ENCODE measurements around the gene COMMD10. TPM values are rescaled to one million over a fixed set of nuclear protein-coding genes. Genes with fewer than 3 reads are reported as not detected.

COMMD10 gene
- total RNA-seq, 1 donor from 2014 or later = 28.6 TPM

DNA sequence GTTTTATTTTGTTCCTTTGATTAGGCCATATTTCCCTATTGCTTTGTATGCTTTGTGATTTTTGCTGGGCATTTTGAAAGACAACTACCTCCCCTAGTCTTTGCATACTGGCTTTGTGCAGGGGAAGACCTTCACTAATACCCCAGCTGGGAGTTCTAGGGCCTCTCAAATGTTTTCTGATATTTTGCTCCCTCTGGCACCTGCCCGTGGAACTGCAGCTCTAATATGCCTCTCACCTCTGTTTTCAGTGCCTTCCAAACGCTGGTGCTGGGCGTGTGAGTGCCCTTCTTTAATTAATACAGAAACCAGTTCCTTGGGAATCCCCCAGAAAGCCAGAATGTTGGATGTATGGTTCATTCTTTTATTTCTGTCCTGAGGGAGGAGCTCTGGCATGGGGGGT is 204.5 kb downstream of the COMMD10 start:
- no peaks in the 10 kb centered on the region for H3K27me3 Mint-ChIP-seq
- peaks cover 14% of the 10 kb centered on the region for H3K36me3 Mint-ChIP-seq
- peaks cover 6% of the 10 kb centered on the region for H3K9me3 Mint-ChIP-seq
- H3K4me3 Mint-ChIP-seq = no peak overlapping the region
- H3K4me1 Mint-ChIP-seq (ENCODE audit: unreplicated experiment) = peaks cover 8% of the 10 kb centered on the region
- no peak for DNase-seq (ENCODE audit: extremely low spot score, unreplicated experiment)
- H3K27ac Mint-ChIP-seq = no peak overlapping the region
- TF ChIP-seq, protein P1, sequence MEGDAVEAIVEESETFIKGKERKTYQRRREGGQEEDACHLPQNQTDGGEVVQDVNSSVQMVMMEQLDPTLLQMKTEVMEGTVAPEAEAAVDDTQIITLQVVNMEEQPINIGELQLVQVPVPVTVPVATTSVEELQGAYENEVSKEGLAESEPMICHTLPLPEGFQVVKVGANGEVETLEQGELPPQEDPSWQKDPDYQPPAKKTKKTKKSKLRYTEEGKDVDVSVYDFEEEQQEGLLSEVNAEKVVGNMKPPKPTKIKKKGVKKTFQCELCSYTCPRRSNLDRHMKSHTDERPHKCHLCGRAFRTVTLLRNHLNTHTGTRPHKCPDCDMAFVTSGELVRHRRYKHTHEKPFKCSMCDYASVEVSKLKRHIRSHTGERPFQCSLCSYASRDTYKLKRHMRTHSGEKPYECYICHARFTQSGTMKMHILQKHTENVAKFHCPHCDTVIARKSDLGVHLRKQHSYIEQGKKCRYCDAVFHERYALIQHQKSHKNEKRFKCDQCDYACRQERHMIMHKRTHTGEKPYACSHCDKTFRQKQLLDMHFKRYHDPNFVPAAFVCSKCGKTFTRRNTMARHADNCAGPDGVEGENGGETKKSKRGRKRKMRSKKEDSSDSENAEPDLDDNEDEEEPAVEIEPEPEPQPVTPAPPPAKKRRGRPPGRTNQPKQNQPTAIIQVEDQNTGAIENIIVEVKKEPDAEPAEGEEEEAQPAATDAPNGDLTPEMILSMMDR (conservative IDR thresholded peaks at IDR 0.05) = no peak

- peak overlapping the region; percentile 14 for H3K27ac Mint-ChIP-seq
- H3K4me1 Mint-ChIP-seq (ENCODE audit: unreplicated experiment) = peaks cover 8% of the 10 kb centered on the region
- peaks cover 18% of the 10 kb centered on the region for H3K36me3 Mint-ChIP-seq
- H3K27me3 Mint-ChIP-seq = no peaks in the 10 kb centered on the region
- H3K9me3 Mint-ChIP-seq = peaks cover 9% of the 10 kb centered on the region
- TF ChIP-seq, protein P1 (conservative IDR thresholded peaks at IDR 0.05) = no peak
- no peak overlapping the region for H3K4me3 Mint-ChIP-seq
- DNase-seq (ENCODE audit: extremely low spot score, unreplicated experiment) = no peak
These were observed 206.4 kb downstream of the COMMD10 start for GRCh38 chr5:116291271-116291670.

DNA sequence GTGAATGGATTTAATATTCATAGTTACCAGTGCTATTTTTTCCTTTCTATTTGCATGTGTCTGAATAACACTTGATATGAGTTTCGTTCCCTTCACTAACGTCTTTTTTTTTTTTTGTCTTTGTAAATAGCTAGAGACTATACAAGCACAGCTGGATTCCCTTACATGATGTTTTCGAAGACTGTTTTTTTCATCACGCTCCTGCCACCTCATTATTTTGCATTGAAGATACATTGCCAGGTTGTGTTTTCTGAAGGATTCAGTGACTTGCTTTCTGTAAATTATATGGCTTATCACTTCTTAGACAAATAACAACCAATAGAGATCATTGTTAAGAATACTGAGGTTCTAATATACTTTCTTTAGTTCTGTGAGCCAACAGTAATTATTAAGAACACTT is 207.5 kb downstream of the COMMD10 start:
- Mint-ChIP-seq H3K4me3 (no peak overlapping the region), H3K27ac (no peak overlapping the region), H3K27me3 (no peaks in the 10 kb centered on the region), H3K4me1 (ENCODE audit: unreplicated experiment) (peaks cover 8% of the 10 kb centered on the region), H3K9me3 (peaks cover 14% of the 10 kb centered on the region), H3K36me3 (peaks cover 22% of the 10 kb centered on the region)
- TF ChIP-seq, protein P1 (conservative IDR thresholded peaks at IDR 0.05) = no peak
- no peak for DNase-seq (ENCODE audit: extremely low spot score, unreplicated experiment)

DNA sequence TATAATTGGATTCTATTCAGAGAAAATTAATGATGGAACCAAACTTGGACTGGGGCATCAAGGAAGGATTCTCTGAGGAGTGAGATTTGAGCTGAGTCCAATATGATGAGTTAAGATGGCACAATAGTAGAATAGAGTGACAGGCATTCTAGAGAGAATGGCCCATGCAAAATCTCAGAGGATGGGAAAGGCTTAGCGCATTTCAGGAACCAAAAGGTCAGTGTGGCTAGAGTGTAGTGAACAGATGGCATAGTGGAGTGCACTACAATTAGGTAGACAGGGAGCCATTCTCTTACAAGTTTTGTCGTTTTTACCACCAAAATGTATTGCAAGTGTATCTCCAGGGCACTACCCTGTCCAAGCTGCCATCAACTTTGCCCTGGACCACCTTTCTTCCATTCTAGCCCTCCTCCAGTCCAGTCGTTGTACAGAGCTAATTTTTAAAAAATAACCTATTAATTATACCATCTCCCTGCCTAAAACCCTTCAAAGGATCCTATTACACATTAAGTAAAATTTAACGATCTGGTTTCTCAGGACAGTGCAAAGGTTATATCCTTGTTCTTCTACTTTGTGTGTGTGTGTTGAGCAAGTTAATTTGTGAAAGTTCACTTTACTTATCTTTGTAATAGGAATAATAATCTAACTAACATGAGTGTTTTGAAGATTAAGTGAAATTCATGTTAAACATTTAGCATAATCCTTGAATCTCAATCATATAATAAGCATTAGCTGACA is 211.7 kb downstream of the COMMD10 start:
- Mint-ChIP-seq H3K27me3 (no peaks in the 10 kb centered on the region), H3K4me1 (ENCODE audit: unreplicated experiment) (peaks cover 12% of the 10 kb centered on the region), H3K9me3 (peaks cover 8% of the 10 kb centered on the region), H3K27ac (no peak overlapping the region), H3K4me3 (no peak overlapping the region), H3K36me3 (peaks cover 24% of the 10 kb centered on the region)
- TF ChIP-seq, protein P1 (conservative IDR thresholded peaks at IDR 0.05) = no peak
- no peak for DNase-seq (ENCODE audit: extremely low spot score, unreplicated experiment)

DNA sequence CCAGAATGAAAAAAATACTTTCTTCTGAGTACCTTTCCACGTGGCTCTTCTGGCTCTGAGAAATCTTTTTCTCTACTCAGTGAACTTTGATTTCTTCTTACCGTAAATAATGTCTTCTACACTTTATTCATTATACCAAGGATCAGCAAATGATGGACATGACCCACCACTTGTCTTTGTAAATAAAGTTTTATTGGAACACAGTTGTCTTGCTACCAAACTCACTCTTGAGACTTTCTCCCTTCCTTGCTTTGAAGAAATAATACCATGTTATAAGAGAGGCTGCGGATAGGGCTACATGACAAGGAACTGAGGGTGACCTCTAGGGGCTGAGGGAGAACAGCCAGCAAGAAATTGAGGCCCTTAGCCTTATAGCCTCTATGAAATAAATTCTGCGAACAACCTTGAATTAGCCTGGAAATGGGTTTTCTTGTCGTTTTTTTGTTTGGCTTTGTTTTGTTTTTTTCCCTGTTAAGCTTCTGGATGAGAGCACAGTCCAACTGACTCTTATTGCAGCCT is 212.5 kb downstream of the COMMD10 start:
- no peak overlapping the region for H3K27ac Mint-ChIP-seq

More for the DNA sequence above, 212.5 kb downstream of the COMMD10 start:
- DNase-seq (ENCODE audit: extremely low spot score, unreplicated experiment) = no peak
- Mint-ChIP-seq H3K4me1 (ENCODE audit: unreplicated experiment) (peaks cover 12% of the 10 kb centered on the region), H3K36me3 (peaks cover 22% of the 10 kb centered on the region), H3K27me3 (no peaks in the 10 kb centered on the region), H3K4me3 (no peak overlapping the region), H3K9me3 (peaks cover 8% of the 10 kb centered on the region)
- TF ChIP-seq, protein P1 (conservative IDR thresholded peaks at IDR 0.05) = no peak
